ENCODE measurements around the gene ABHD14A.

- TF ChIP-seq CTCF (IDR thresholded peaks at IDR 0.05) = no peak
- TF ChIP-seq POLR2AphosphoS5 (IDR thresholded peaks at IDR 0.05) = no peak
- TF ChIP-seq POLR2A (IDR thresholded peaks at IDR 0.05) = no peak
- no peak for TF ChIP-seq EP300 (IDR thresholded peaks at IDR 0.05; ENCODE audit: low read depth)
Observed at GRCh38 chr3:51978143-51978502, 3.3 kb downstream of the ABHD14A start.
